GM23338 (cell line): ENCODE data around the gene ERBB4. TPM values are rescaled to one million over a fixed set of nuclear protein-coding genes. Genes with fewer than 3 reads are reported as not detected.
A peak's percentile ranks its signal among the peaks of the same experiment; 100 is the strongest.

Experiments used
- ATAC-seq: fragments of 200-7000 bp; cut with Tn5 transposase; 3 replicates; pipeline ENCODE4 v1.9.1; 2020
- DNase-seq: peaks from one replicate; pipeline ENCODE4 v3.0.0-alpha.2; 2015; ENCODE audit warnings: low spot score
- H2AFZ ChIP-seq: fragments of 200-600 bp; sonication (generic); 2 replicates; pipeline ENCODE4 v1.8.0; 2016; ENCODE audit warnings: antibody characterized with exemption, mild to moderate bottlenecking, moderate library complexity
- H3F3A ChIP-seq: fragments of 200-600 bp; sonication (generic); replicated peaks from 2 replicates; pipeline ENCODE4 v1.8.0; 2017; ENCODE audit warnings: antibody characterized with exemption, mixed run types, low read depth
- H3K27ac ChIP-seq: fragments of 200-600 bp; sonication (generic); 2 replicates; pipeline ENCODE4 v1.6.1; 2016; ENCODE audit warnings: low read depth
- H3K27me3 ChIP-seq: fragments of 200-600 bp; sonication (generic); 2 replicates; pipeline ENCODE4 v1.8.0; 2016; ENCODE audit warnings: mild to moderate bottlenecking, mixed run types, moderate library complexity; ENCODE audit not compliant: insufficient read depth
- H3K36me3 ChIP-seq: fragments of 200-600 bp; sonication (generic); 2 replicates; pipeline ENCODE4 v1.8.0; 2016; ENCODE audit warnings: mild to moderate bottlenecking; ENCODE audit not compliant: insufficient read depth
- H3K4me1 ChIP-seq: fragments of 200-600 bp; sonication (generic); 2 replicates; pipeline ENCODE4 v1.8.0; 2016; ENCODE audit warnings: mild to moderate bottlenecking, moderate library complexity; ENCODE audit not compliant: insufficient read depth
- H3K4me2 ChIP-seq: fragments of 200-600 bp; sonication (generic); 2 replicates; pipeline ENCODE4 v1.7.1; 2017; ENCODE audit warnings: mixed run types
- H3K4me3 ChIP-seq: fragments of 200-600 bp; sonication (generic); 2 replicates; pipeline ENCODE4 v1.6.1; 2016; ENCODE audit warnings: mixed run types
- H3K79me2 ChIP-seq: fragments of 200-600 bp; sonication (generic); replicated peaks from 2 replicates; pipeline ENCODE4 v1.8.0; 2017; ENCODE audit warnings: mild to moderate bottlenecking; ENCODE audit not compliant: insufficient read depth
- H3K9me2 ChIP-seq: fragments of 200-600 bp; sonication (generic); 2 replicates; pipeline ENCODE4 v1.8.0; 2017; ENCODE audit not compliant: insufficient read depth
- H4K20me1 ChIP-seq: fragments of 200-600 bp; sonication (generic); replicated peaks from 2 replicates; pipeline ENCODE4 v1.8.0; 2017; ENCODE audit warnings: mild to moderate bottlenecking; ENCODE audit not compliant: insufficient read depth
- H3K27ac Mint-ChIP-seq: 2 replicates; pipeline ENCODE4 v1.8.0; 2020; ENCODE audit warnings: inconsistent platforms, mild to moderate bottlenecking, moderate library complexity, mixed read lengths
- H3K27me3 Mint-ChIP-seq: 3 replicates; pipeline ENCODE4 v1.8.0; 2022; ENCODE audit warnings: low read depth, mild to moderate bottlenecking, moderate library complexity, mixed read lengths, inconsistent platforms; ENCODE audit not compliant: insufficient read depth, poor library complexity
- H3K36me3 Mint-ChIP-seq: 3 replicates; pipeline ENCODE4 v1.8.0; 2021; ENCODE audit warnings: low read depth, mild to moderate bottlenecking, inconsistent platforms, moderate library complexity, mixed read lengths
- H3K4me1 Mint-ChIP-seq: 3 replicates; pipeline ENCODE4 v1.8.0; 2020; ENCODE audit warnings: mild to moderate bottlenecking, inconsistent platforms, mixed read lengths
- H3K4me3 Mint-ChIP-seq: 3 replicates; pipeline ENCODE4 v1.8.0; 2021; ENCODE audit warnings: moderate library complexity, mild to moderate bottlenecking, inconsistent platforms, mixed read lengths
- H3K9me3 Mint-ChIP-seq: 3 replicates; pipeline ENCODE4 v1.8.0; 2020; ENCODE audit warnings: moderate library complexity, mild to moderate bottlenecking, inconsistent platforms, mixed read lengths
- CREB1 ChIP-seq: fragments of 250-450 bp; sonication (Bioruptor Pico); IDR thresholded peaks from 2 replicates; pipeline ENCODE4 v1.5.0; 2020; ENCODE audit warnings: low read depth, mild to moderate bottlenecking, moderate library complexity
- ETS1 ChIP-seq: IDR thresholded peaks from 2 replicates; pipeline ENCODE4 v1.6.1; 2016; ENCODE audit warnings: antibody characterized with exemption
- EZH2 ChIP-seq: fragments of 200-600 bp; sonication (generic); IDR thresholded peaks from one replicate; pipeline ENCODE4 v1.8.0; 2017; ENCODE audit warnings: antibody characterized with exemption, mild to moderate bottlenecking, low read depth; ENCODE audit not compliant: unreplicated experiment
- EZH2phosphoT487 ChIP-seq: fragments of 200-600 bp; sonication (generic); IDR thresholded peaks from one replicate; pipeline ENCODE4 v1.8.1; 2018; ENCODE audit warnings: antibody characterized with exemption; ENCODE audit not compliant: unreplicated experiment
- JUNB ChIP-seq: IDR thresholded peaks from one replicate; pipeline ENCODE4 v1.6.1; 2016; ENCODE audit warnings: antibody characterized with exemption; ENCODE audit not compliant: unreplicated experiment
- NANOG ChIP-seq: IDR thresholded peaks from 2 replicates; pipeline ENCODE4 v1.6.1; 2016; ENCODE audit warnings: antibody characterized with exemption, borderline replicate concordance
- POLR2AphosphoS5 ChIP-seq: IDR thresholded peaks from 2 replicates; pipeline ENCODE4 v1.6.1; 2016; ENCODE audit warnings: antibody characterized with exemption, low read depth
- REST ChIP-seq: IDR thresholded peaks from one replicate; pipeline ENCODE4 v1.6.1; 2018; ENCODE audit warnings: antibody characterized with exemption; ENCODE audit not compliant: unreplicated experiment
- STAT1 ChIP-seq: IDR thresholded peaks from one replicate; pipeline ENCODE4 v1.6.1; 2016; ENCODE audit warnings: antibody characterized with exemption; ENCODE audit not compliant: unreplicated experiment
- ZNF114 ChIP-seq: fragments of 250-450 bp; sonication (Bioruptor Pico); IDR thresholded peaks from 2 replicates; pipeline ENCODE4 v1.5.0; 2020; ENCODE audit warnings: mild to moderate bottlenecking, moderate library complexity
- ZNF331 ChIP-seq: fragments of 250-450 bp; sonication (Bioruptor Pico); IDR thresholded peaks from 2 replicates; pipeline ENCODE4 v1.5.0; 2020; ENCODE audit warnings: low read depth, mild to moderate bottlenecking, moderate library complexity
- ZNF462 ChIP-seq: fragments of 250-450 bp; sonication (Bioruptor Pico); IDR thresholded peaks from 2 replicates; pipeline ENCODE4 v1.5.0; 2020; ENCODE audit warnings: mild to moderate bottlenecking, moderate library complexity
- polyA plus RNA-seq: library from polyadenylated mRNA; unstranded; fragments of >200 nt; fragmentation: Nextera tagmentation; extraction: Ambion mirVana; gene quantifications from 2 replicates; pipeline ENCODE4 v1.2.1, GENCODE V29; 2016
- total RNA-seq: library from RNA; depleted of rRNA; stranded (reverse); fragments of >200 nt; shearing (Covaris generic); gene quantifications from 2 replicates; pipeline ENCODE4 v1.2.3, GENCODE V29; 2014
- TF ChIP-seq, protein P1 (sequence below), 2 experiments: fragments of 200-600 bp in 1 of 2; sonication (generic) in 1 of 2; conservative IDR thresholded peaks; 2 replicates each; pipeline versions ENCODE4 v1.5.1 to v1.6.1; 2016 to 2017; ENCODE audit warnings: antibody characterized with exemption in 2 of 2, low read depth in 2 of 2, mild to moderate bottlenecking in 2 of 2, moderate library complexity in 1 of 2

ERBB4 gene
- total and polyA plus RNA-seq, 2 experiments from 2014 or later, result 0.73 to 1.1 TPM

- Mint-ChIP-seq H3K27me3 (no peaks in the 10 kb centered on the region), H3K4me3 (no peak overlapping the region), H3K9me3 (peaks cover 18% of the 10 kb centered on the region), H3K36me3 (peaks cover 14% of the 10 kb centered on the region), H3K27ac (no peak overlapping the region), H3K4me1 (peaks cover 18% of the 10 kb centered on the region)
- Histone ChIP-seq H3K4me1 (no peaks in the 10 kb centered on the region; the same call in 1 of the 2 replicates), H3K9me2 (peaks cover 4% of the 10 kb centered on the region; the same call in 1 of the 2 replicates), H2AFZ (0 out of 2 replicates have a peak overlapping the region, but pooled peaks have one; percentile 25), H3F3A (no peaks in the 10 kb centered on the region), H3K36me3 (no peaks in the 10 kb centered on the region), H3K4me3 (no peak overlapping the region), H3K27ac (no peak overlapping the region), H4K20me1 (no peaks in the 10 kb centered on the region), H3K79me2 (no peaks in the 10 kb centered on the region), H3K27me3 (no peaks in the 10 kb centered on the region), H3K4me2 (no peak overlapping the region)
- ATAC-seq, result no peak
- no peak for DNase-seq
- TF ChIP-seq REST, result no peak
- no peak for TF ChIP-seq EZH2
- TF ChIP-seq ETS1, result no peak
- no peak for TF ChIP-seq NANOG
- no peak for TF ChIP-seq CREB1 (CRISPR knock-in tag)
- no peak for TF ChIP-seq ZNF114 (CRISPR knock-in tag)
- no peak for TF ChIP-seq JUNB
- TF ChIP-seq EZH2phosphoT487, result no peak
- TF ChIP-seq ZNF331 (CRISPR knock-in tag), result no peak
- no peak for TF ChIP-seq STAT1
- TF ChIP-seq, protein P1, sequence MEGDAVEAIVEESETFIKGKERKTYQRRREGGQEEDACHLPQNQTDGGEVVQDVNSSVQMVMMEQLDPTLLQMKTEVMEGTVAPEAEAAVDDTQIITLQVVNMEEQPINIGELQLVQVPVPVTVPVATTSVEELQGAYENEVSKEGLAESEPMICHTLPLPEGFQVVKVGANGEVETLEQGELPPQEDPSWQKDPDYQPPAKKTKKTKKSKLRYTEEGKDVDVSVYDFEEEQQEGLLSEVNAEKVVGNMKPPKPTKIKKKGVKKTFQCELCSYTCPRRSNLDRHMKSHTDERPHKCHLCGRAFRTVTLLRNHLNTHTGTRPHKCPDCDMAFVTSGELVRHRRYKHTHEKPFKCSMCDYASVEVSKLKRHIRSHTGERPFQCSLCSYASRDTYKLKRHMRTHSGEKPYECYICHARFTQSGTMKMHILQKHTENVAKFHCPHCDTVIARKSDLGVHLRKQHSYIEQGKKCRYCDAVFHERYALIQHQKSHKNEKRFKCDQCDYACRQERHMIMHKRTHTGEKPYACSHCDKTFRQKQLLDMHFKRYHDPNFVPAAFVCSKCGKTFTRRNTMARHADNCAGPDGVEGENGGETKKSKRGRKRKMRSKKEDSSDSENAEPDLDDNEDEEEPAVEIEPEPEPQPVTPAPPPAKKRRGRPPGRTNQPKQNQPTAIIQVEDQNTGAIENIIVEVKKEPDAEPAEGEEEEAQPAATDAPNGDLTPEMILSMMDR (conservative IDR thresholded peaks at IDR 0.05; ENCODE audit: low read depth in 2 of 2), result no peak
- TF ChIP-seq POLR2AphosphoS5, result no peak
- no peak for TF ChIP-seq ZNF462 (CRISPR knock-in tag)
Measured at GRCh38 chr2:211349031-211349430, 1189.6 kb downstream of the ERBB4 start.
